Superior temporal gyrus (tissue), 1 donor: Measurements from ENCODE around the gene MCC.
"Not testable (repeated sequence)": the region's sequence is repeated elsewhere in the genome, so short reads cannot be mapped to it uniquely, and the experiment has no call there.

Source experiments
- DNase-seq: peaks from one replicate; pipeline ENCODE4 v3.0.0-alpha.2; 2016; ENCODE audit errors: extremely low spot score

The MCC gene

GRCh38 chr5:113490317-113490716 lies 2.1 kb upstream of the MCC start:
- DNase-seq = no peak

DNA sequence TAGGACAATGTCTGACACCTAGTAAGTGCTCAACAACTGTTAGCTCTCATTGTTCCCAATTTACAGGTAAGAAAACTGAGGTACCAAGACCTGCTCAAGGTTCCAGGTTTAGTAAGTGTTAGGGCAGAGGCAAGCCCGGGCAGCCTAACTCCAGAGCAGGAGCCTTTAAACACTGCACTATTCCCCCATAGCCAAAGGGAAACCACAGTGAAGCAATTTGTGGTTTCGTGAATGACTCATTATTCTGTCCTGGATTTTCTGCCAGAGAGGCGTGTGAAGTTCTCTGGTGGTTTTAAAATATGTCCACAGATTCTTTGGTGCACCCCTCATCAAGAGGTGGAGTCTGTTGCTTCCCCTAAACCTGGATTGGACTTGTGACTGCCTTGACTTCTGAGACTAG lies 1.0 kb upstream of the MCC start:
- peak; percentile 19 for DNase-seq

DNA sequence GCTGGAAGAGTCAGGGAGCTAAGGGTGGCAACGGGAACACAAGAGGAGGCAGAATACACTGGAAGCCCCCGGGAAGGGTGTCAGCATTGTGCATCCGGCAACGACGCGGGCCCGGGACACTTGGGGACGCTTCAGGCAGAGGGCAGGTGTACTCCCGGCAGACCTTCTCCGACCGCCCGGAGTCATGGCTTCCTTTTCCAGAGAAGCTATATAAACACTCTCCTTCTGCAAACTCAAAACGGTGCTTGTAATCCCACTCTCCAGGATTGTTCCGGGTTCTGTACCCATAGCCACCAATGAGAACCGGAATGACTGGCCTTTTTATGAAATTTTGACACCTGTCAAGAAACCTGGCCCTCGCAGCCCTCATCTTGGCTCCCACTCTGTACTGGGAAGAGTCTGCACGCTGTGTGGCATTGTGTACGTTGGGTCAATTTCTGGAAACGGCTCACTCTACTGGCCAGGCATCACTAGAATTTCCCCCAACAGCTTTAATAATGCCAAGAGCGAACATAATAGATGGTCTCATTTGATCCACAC lies 462 bp upstream of the MCC start:
- DNase-seq = peak; percentile 16

DNA sequence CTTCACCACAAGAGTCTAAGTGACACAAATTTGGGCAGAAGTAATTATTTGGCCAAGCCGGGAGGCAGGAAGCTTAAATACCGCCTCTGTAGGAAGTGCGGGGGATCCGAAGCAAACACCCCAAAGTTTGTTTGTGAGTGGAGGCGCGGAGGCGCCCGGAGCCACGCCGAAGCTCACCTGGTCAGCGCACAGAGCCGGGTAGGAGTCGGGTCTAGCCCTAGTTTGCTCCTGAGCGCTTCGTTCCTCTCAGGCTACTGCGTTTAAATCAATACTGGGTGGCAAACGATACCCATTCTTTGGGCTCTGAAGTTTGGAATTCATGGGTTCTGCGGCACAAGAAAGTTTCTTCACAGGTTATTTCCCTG lies 855 bp downstream of the MCC start:
- no peak for DNase-seq

- DNase-seq = no peak
Measured at GRCh38 chr5:113480243-113480642, 8.0 kb downstream of the MCC start.

- no peak for DNase-seq
Measured at GRCh38 chr5:113478691-113479090, 9.6 kb downstream of the MCC start.

- no peak for DNase-seq
Measured at GRCh38 chr5:113474100-113474728, 14.0 kb downstream of the MCC start.

GRCh38 chr5:113463032-113463431 lies 25.2 kb downstream of the MCC start:
- DNase-seq = no peak

DNA sequence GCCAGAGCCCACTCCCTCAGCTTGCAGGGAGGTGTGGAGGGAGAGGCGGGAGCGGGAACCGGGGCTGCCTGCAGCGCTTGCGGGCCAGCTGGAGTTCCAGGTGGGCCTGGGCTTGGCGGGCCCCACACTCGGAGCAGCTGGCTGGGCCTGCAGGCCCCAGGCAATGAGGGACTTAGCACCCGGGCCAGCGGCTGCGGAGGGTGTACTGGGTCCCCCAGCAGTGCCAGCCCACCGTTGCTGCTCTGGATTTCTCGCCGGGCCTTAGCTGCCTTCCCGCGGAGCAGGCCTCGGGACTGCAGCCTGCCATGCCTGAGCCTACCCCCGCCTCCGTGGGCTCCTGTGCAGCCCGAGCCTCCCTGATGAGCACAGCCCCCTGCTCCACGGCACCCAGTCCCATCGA lies 31.1 kb downstream of the MCC start:
- DNase-seq = not testable (repeated sequence)

GRCh38 chr5:113452941-113453340 lies 35.3 kb downstream of the MCC start:
- DNase-seq = no peak

DNA sequence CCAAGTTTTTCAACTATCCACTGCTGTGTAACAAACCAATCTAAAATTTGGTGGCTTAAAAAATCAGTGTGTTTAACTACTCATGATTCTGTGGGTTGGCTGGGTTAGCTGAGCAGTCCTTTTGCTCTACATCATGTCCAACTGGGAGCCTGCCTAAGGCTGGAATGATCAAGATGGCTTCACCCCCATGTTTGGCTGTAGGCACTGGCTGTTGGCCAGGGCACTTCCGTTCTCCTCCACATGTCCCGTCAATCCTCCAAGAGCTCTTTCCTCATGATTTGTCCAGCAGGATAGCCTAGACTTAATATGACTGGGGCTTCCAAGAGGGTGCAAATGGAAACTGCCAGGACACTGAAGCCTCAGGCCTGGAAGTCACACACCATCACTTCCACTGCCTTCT lies 36.5 kb downstream of the MCC start:
- no peak for DNase-seq

DNA sequence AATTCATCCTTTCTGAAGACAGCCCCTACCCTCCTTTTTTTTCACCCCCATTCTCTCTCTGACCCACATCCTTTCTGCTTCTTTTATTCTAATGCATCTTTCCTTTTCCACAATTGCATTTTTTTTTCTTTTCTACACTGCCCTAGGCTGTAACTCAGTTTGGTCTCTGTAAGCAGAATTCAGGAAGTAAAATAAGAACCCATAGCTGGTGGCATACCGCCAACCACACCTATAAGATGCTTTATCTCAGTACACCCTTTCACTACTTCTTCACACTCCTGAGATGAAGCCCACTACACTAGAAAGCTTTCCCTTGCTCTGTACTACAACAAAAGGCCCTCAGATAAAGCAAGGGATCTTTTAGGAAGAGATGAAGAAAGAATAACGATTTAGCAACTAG lies 37.3 kb downstream of the MCC start:
- DNase-seq = no peak

- DNase-seq = no peak
Measured at GRCh38 chr5:113450462-113450861, 37.8 kb downstream of the MCC start.

DNA sequence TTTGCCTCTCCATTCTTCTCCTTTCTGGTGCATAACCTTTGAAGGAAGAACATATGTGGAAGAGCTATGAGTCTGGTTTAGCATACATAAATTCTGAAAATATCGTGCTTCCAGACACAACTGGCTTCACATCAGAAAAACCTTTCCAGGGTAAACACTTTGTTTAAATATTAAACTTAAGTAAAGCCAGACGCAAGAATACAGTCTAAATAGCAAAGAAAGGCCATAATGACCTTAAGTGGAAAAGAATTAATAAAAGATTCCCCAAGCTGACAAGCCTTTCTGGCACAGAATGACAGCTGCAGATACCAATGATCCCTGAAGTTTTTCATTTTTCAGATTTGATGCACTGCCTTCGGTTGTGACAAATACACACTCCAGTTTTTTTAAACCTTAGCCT lies 40.0 kb downstream of the MCC start:
- DNase-seq = no peak

- DNase-seq = no peak
Measured at GRCh38 chr5:113447498-113448050, 40.7 kb downstream of the MCC start.

DNA sequence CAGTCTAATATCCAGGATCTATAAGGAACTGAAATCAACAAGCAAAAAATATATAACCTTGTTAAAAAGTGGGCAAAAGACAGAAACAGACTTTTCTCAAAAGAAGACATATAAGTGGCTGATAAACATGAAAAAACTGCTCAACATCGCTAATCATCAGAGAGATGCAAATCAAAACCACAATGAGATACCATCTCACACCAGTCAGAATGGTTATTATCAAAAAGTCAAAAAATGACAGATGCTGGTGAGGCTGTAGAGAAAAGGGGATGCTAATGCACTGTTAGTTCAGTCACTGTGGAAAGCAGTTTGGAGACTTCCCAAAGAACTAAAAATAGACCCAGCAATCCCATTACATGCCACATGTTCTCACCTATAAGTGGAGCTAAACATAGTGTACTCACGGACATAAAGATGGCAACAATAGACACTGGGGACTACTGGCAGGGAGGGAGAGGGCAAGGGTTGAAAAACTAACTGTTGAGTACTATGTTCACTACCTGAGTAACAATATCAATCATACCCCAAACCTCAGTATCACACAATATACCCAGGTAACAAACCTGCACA lies 41.8 kb downstream of the MCC start:
- DNase-seq = no peak

DNA sequence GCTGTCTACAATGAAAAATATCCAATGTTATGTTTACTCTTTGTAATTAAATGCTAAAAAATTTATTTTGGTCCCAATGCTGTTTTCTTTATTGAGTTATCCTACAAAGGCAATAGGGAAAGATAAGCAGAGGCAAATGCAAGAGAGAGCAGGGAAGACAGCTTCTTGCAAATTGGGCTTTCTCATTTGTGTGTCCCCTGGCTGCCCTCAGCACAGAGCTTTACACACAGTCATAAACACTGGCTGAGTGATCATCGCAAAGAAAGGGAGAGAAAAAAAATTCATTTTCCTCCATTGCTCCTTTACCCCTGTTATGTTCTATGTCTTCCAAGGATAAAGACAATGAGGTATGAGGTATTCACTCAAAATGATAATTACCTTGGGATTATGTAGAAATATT lies 51.1 kb downstream of the MCC start:
- DNase-seq = no peak

DNA sequence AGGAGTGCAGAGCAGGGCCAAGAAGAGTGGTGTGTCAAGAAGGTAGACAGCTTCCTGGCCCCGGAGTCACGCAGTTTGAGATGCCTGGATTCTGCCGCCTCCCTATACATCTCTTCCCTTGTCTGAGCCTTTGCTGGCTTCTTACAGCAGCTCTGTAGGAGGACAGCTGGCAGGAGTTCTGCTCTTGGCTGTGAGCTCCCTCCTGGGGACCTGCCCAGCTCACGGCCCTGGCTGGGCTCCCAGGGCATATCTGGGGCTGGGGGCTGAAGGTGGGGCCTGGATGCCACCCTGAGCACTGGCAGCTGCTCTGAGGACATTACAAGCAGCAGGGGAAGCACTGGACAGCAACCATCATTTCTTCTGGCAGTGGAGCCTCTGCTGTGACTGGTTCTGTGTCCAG lies 52.7 kb downstream of the MCC start:
- DNase-seq = no peak

DNA sequence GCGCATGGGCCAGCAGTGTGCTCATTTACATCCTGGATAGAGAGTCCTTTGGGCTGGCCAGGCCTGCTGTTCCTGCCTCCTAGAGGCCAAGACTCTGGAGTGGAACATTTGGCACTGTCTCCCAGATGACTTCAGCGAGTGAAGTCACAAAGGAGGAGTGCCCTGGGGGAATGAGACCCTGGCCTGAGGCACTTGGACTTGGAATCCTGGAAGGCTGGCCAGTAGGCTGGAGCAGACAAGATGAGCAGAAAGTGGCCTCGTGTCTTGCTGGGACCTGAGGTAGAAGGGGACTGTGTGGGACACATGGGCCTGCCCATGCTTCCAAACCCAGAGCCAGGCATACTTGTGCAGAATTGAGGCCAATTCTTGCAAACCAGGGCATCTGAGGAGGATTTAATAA lies 53.4 kb downstream of the MCC start, which contains the start of gene TSSK1B:
TSSK1B (minus strand) TSS at position 101 of the 400 bp plus-strand sequence. CDS start 150 bp downstream, outside the sequence.
- no peak for DNase-seq

GRCh38 chr5:113433862-113434612 lies 54.2 kb downstream of the MCC start:
- no peak for DNase-seq

DNA sequence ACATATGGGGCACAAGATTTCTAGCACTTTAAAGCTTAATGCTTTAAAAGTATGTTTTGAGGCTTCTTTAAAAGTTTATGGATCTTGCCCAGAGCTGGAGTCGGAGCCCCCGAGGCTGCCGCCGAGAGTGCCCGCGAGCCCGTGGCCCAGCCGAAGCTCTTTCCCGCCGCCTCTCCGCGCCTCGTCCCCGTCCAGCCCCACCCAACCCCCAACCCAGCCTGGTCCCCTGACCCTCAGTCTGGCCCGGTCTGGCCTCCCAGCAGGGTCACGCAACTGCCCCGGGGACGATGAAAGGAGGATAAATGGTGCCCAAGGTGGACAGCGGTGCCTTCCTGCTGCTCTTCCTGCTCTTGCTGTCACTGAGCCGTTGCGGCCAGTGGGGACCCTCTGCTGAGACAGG lies 55.2 kb downstream of the MCC start:
- no peak for DNase-seq

DNA sequence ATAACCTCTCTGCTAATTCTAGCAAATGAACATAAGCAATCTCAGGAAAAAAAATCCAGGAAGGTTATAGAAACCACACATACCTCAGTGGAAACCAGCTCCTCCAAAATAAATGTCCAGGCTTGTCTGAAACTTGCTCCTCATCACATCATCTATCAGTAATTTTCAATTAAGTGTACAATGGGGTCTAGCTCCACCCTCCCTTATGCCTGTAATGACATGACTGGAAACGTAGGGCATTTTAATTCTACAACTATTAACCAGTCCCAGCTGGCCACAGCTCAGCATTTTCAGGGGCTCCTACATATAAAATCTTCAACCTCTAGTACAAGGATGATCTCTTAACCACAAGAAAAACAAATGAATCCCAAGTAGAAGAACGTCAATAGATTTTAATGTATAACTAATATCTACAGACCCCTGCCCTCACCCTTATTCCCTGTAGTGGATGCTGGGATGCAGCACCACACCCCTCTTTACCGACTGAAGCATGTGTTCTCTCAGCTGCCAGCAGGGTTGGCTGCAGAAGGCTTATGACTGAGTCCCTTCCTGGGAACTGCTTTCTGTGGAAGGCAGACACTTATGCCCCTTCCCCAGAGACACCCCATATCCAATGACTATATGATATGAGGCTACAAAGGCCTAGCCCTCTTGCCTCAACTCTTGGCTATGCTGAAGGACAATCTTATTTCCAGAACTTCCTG lies 60.2 kb downstream of the MCC start:
- no peak for DNase-seq
